Measurements from ENCODE around the gene PACS2.

DNA sequence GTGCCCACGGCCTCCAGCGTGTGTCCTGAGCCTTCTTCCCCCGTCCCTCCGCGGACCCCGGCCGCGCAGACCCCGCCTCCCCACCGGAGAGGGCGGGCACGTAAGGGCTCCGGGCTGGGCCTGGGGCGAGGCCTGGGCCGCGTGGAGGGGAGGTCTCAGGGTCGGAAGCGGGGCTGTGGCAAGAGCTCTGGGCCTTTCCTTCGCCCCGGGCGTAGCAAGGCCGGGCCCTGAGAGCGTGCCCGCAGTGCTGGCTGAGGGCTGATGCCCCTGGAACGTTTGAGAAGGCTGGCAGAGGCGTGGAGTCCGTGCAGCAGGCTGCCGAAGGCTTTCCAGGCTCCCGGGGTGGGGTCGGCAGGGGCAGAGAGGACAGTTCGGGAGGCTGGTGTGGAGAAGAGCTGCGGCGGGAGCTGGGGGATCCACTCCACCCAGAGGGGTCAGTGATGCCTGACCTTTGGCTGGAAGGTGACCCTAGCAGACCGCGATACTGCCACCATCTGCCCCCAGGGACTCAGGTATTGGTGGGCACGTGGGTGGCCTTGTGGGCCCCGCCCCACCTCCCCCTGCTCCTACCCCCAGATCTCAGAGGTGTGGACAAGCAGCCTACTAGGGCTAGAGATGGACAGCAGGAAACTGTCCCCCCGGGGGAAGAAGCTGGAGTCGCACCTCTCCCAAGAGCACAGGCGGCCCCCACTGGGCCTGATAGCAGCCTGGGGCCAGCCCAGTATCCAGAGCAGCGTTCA, 84.3 kb downstream of the PACS2 start:
- TF ChIP-seq CTCF (conservative IDR thresholded peaks at IDR 0.05; ENCODE audit: low read depth, low read length) (no peak), EZH2 (IDR thresholded peaks at IDR 0.05; ENCODE audit: low read length, unreplicated experiment) (no peak)
